GM21576 (cell line): ENCODE data around the gene SLC36A4.
"Not testable (repeated sequence)": the region's sequence is repeated elsewhere in the genome, so short reads cannot be mapped to it uniquely, and the experiment has no call there.

Experiments used
- ATAC-seq: cut with Tn5 transposase; IDR thresholded peaks from one replicate; pipeline ENCODE4 v1.9.1; 2021; ENCODE audit warnings: mild to moderate bottlenecking, moderate library complexity; ENCODE audit not compliant: unreplicated experiment

The SLC36A4 gene

DNA sequence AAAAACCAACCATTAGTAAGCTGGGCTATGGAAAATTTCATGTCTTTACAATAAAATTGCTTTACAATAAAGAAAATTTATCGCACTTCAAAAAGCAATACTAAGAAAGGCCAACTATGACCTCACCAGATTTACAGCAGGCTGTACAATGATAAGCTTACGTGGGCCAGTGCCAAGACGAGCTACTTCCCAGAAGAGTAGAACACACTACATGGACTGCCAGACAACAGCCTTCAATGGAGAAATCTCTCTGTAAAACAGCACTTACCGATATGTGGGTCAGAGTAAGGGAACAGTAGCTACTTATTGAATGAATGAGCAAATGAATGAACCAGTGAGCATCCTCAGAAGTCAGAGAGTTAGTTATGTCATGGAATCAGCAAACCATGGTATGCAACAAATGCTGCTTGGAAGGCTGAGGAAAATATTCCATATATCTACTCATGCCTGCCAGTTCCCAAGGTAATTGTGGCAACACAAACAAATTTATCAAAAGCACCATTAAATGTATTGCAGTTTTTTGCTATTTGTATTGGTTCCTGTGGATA, 74.4 kb downstream of the SLC36A4 start:
- no peak for ATAC-seq

GRCh38 chr11:93122535-93123235, 75.1 kb downstream of the SLC36A4 start:
- ATAC-seq: no peak

DNA sequence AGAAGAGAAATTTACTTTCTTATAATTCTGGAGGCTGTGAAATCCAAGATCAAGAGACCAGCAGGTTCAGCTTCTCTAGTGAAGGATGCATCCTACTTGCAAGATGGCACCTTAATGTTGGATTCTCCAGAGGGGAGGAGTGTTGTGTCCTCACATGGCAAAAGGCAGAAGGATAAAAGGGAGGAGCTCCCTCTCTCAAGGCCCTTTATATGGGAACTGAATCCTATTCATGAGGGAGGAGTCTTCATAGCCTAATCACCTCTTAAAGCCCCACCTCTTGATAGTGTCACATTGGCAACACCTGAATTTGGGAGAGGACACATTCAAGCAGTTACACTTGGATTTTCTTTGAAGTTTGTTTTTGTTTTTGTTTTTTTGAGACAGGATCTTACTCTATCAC, 79.5 kb downstream of the SLC36A4 start:
- no peak for ATAC-seq

- no peak for ATAC-seq
These were observed 80.2 kb downstream of the SLC36A4 start for GRCh38 chr11:93117565-93117964.

GRCh38 chr11:93116641-93117441, 81.0 kb downstream of the SLC36A4 start:
- ATAC-seq: no peak

GRCh38 chr11:93114304-93114703, 83.5 kb downstream of the SLC36A4 start:
- ATAC-seq: no peak

- no peak for ATAC-seq
These were observed 84.0 kb downstream of the SLC36A4 start for GRCh38 chr11:93113824-93114223.

- ATAC-seq: not testable (repeated sequence)
These were observed 86.6 kb downstream of the SLC36A4 start for GRCh38 chr11:93111147-93111546.

DNA sequence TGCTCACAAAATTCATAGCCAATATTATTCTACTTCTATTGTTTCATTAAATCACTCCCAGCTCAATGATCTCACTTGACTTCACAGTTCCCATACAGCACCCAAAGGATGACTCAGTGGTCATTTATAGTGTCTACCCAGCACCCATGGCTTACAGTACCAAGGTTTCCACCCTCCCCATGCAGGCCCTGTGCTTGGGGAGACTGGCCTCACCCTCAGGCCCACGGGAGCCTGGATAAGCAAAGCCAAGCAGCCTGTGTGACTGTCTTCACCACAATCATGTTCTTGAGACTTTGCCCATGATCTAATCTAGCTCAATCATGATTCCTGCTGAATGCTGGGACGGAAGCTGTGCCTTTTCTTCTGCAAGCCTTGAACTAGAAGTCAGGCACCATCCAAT, 97.6 kb downstream of the SLC36A4 start:
- ATAC-seq: no peak

- ATAC-seq: no peak
These were observed 98.0 kb downstream of the SLC36A4 start for GRCh38 chr11:93099806-93100205.
